HEK293 (cell line): ENCODE measurements around the gene RHBDF2.

Source experiments
- CTCF ChIA-PET: fragments of 350-600 bp; formaldehyde crosslinking; extraction: SDS; loops from one replicate; lab custom pipeline; 2021; ENCODE audit warnings: antibody characterized with exemption; lab: Yijun Ruan, JAX
- POLR2A ChIA-PET: fragments of 300-600 bp; formaldehyde crosslinking; extraction: SDS; loops from one replicate; lab custom pipeline; 2020; ENCODE audit warnings: antibody characterized with exemption, inconsistent platforms; lab: Yijun Ruan, JAX
- H3K27ac ChIP-seq: fragments of 200-500 bp; sonication (Bioruptor generic); 2 replicates; pipeline ENCODE4 v1.5.1; 2014; ENCODE audit warnings: low read depth, low read length, control low read depth, inconsistent platforms; ENCODE audit errors: extremely low read depth
- H3K36me3 ChIP-seq, 2 experiments: fragments of 200-500 bp in 1 of 2; sonication (Bioruptor generic) in 1 of 2; 1 replicate in 1 of 2; 2 replicates in 1 of 2; pipeline ENCODE4 v1.5.1; 2014 to 2017; ENCODE audit warnings: inconsistent platforms in 2 of 2, low read length in 2 of 2; ENCODE audit not compliant: control insufficient read depth in 2 of 2, insufficient read depth in 1 of 2
- H3K4me1 ChIP-seq: fragments of 200-500 bp; sonication (Bioruptor generic); 2 replicates; pipeline ENCODE4 v1.5.1; 2014; ENCODE audit warnings: mild to moderate bottlenecking, low read length, inconsistent platforms; ENCODE audit not compliant: control insufficient read depth, insufficient read depth
- H3K4me3 ChIP-seq: 2 replicates; pipeline ENCODE4 v1.5.1; 2011; ENCODE audit warnings: low read depth, mild to moderate bottlenecking, control low read depth, low read length, moderate library complexity
- H3K9me3 ChIP-seq: fragments of 200-500 bp; sonication (Bioruptor generic); 2 replicates; pipeline ENCODE4 v1.5.1; 2014; ENCODE audit warnings: low read depth, low read length, inconsistent platforms; ENCODE audit not compliant: control insufficient read depth, insufficient read depth
- GLIS2 ChIP-seq: fragments of 450-650 bp; formaldehyde crosslinking; IDR thresholded peaks from 2 replicates; pipeline ENCODE4 v1.5.1; 2016; ENCODE audit warnings: missing biosample characterization, missing genetic modification characterization
- KLF7 ChIP-seq: fragments of 450-650 bp; formaldehyde crosslinking; IDR thresholded peaks from 2 replicates; pipeline ENCODE4 v1.5.1; 2016; ENCODE audit warnings: missing biosample characterization, missing genetic modification characterization, borderline replicate concordance
- PRDM4 ChIP-seq: fragments of 450-650 bp; formaldehyde crosslinking; IDR thresholded peaks from 2 replicates; pipeline ENCODE4 v1.5.1; 2017; ENCODE audit warnings: missing biosample characterization, missing genetic modification characterization
- SCRT1 ChIP-seq: fragments of 450-650 bp; formaldehyde crosslinking; IDR thresholded peaks from 2 replicates; pipeline ENCODE4 v1.5.1; 2016; ENCODE audit warnings: missing biosample characterization, missing genetic modification characterization, borderline replicate concordance
- ZFP3 ChIP-seq: fragments of 450-650 bp; formaldehyde crosslinking; IDR thresholded peaks from 2 replicates; pipeline ENCODE4 v1.5.1; 2016; ENCODE audit warnings: low read depth, missing biosample characterization, missing genetic modification characterization
- ZFP37 ChIP-seq: fragments of 450-650 bp; formaldehyde crosslinking; IDR thresholded peaks from 2 replicates; pipeline ENCODE4 v1.5.1; 2016; ENCODE audit warnings: missing biosample characterization, missing genetic modification characterization
- ZNF133 ChIP-seq: fragments of 450-650 bp; formaldehyde crosslinking; IDR thresholded peaks from 2 replicates; pipeline ENCODE4 v1.5.1; 2016; ENCODE audit warnings: missing biosample characterization, missing genetic modification characterization
- ZNF155 ChIP-seq: fragments of 450-650 bp; formaldehyde crosslinking; IDR thresholded peaks from 2 replicates; pipeline ENCODE4 v1.5.1; 2016; ENCODE audit warnings: missing biosample characterization, missing genetic modification characterization
- ZNF211 ChIP-seq: fragments of 450-650 bp; formaldehyde crosslinking; IDR thresholded peaks from 2 replicates; pipeline ENCODE4 v1.5.1; 2016; ENCODE audit warnings: low read depth, missing biosample characterization, missing genetic modification characterization
- ZNF214 ChIP-seq: fragments of 450-650 bp; formaldehyde crosslinking; IDR thresholded peaks from 2 replicates; pipeline ENCODE4 v1.5.1; 2017; ENCODE audit warnings: missing biosample characterization, mild to moderate bottlenecking, missing genetic modification characterization, borderline replicate concordance
- ZNF223 ChIP-seq: fragments of 450-650 bp; formaldehyde crosslinking; IDR thresholded peaks from 2 replicates; pipeline ENCODE4 v1.5.1; 2016; ENCODE audit warnings: missing biosample characterization, missing genetic modification characterization
- ZNF26 ChIP-seq: fragments of 450-650 bp; formaldehyde crosslinking; IDR thresholded peaks from 2 replicates; pipeline ENCODE4 v1.5.1; 2016; ENCODE audit warnings: missing biosample characterization, missing genetic modification characterization
- ZNF274 ChIP-seq, 2 experiments: fragments of 200-500 bp in 1 of 2; fragments of 450-650 bp in 1 of 2; sonication (Bioruptor generic) in 1 of 2; formaldehyde crosslinking in 1 of 2; IDR thresholded peaks; 2 replicates each; pipeline versions ENCODE4 v1.5.1 to v1.6.1; 2014 to 2016; ENCODE audit warnings: borderline replicate concordance in 1 of 2, inconsistent platforms in 1 of 2, low read length in 1 of 2, missing biosample characterization in 1 of 2, missing genetic modification characterization in 1 of 2
- ZNF292 ChIP-seq: fragments of 450-650 bp; formaldehyde crosslinking; IDR thresholded peaks from 2 replicates; pipeline ENCODE4 v1.5.1; 2016; ENCODE audit warnings: low read depth, missing biosample characterization, missing genetic modification characterization, borderline replicate concordance
- ZNF580 ChIP-seq: fragments of 450-650 bp; formaldehyde crosslinking; IDR thresholded peaks from 2 replicates; pipeline ENCODE4 v1.5.1; 2016; ENCODE audit warnings: missing biosample characterization, missing genetic modification characterization
- ZNF621 ChIP-seq: fragments of 450-650 bp; formaldehyde crosslinking; IDR thresholded peaks from 2 replicates; pipeline ENCODE4 v1.5.1; 2017; ENCODE audit warnings: missing biosample characterization, missing genetic modification characterization
- ZNF664 ChIP-seq: fragments of 450-650 bp; formaldehyde crosslinking; IDR thresholded peaks from 2 replicates; pipeline ENCODE4 v1.5.1; 2016; ENCODE audit warnings: missing biosample characterization, missing genetic modification characterization
- ZNF677 ChIP-seq: fragments of 450-650 bp; IDR thresholded peaks from 2 replicates; pipeline ENCODE4 v1.5.0; 2018; ENCODE audit warnings: missing biosample characterization, mild to moderate bottlenecking, missing genetic modification characterization, moderate library complexity
- TF ChIP-seq, protein P1 (sequence below): fragments of 450-650 bp; formaldehyde crosslinking; IDR thresholded peaks from 2 replicates; pipeline ENCODE4 v1.5.1; 2016; ENCODE audit warnings: missing biosample characterization, missing genetic modification characterization

The RHBDF2 gene

DNA sequence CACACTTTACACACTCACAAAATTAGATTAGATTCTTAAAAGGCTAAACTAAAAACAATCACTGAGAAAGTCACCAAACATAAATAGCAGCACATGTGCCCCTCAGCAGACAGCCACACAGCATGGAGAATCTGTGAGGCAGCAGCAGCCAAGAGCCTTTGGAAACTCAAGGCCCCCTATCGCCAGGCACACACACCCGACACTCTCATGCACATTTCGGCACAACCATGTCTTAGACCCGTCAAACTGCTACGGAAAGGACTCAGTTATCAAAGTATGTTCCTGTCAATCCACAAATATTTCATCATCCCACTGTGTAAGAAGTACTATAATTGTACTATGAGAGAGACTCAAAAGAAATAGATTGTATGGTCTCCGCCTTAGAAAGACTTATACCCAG is 69.2 kb downstream of the RHBDF2 start:
- Histone ChIP-seq H3K4me1 (no peaks in the 10 kb centered on the region), H3K36me3 (peaks cover 0 to 9% of the 10 kb centered on the region in 2 experiments; a peak in 1 of 3 replicates), H3K4me3 (no peak overlapping the region), H3K9me3 (no peaks in the 10 kb centered on the region), H3K27ac (no peak overlapping the region)
- TF ChIP-seq ZNF677 (tag by site-specific recombination) = no peak
- ChIA-PET CTCF (interaction anchor here (0.6 to 1.1 kb wide), 5 partner anchors 10 to 122 kb away, joined by 3 to 4 read pairs (median 3); no protein-coding TSS in a partner anchor), POLR2A (no interaction called here)

DNA sequence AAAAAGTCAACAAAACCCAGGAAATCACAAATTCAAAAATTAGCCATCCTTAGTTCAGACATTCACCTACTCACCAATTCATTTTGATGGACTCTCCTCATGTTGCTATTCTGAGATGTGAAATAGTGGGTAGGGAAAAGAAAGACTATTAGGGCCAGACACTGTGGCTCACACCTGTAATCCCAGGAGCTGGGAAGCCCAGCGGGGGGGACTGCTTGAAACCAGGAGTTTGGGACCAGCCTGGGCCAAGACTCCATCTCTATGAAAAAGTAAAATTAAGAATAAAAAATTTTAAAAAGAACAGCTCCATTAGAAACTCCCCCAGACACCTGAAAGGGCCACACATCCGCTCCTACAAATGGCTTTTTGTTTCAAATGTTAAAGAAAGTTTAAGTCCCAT is 69.7 kb downstream of the RHBDF2 start:
- CTCF ChIA-PET = interaction anchor here (0.6 to 2.0 kb wide), 7 partner anchors 10 to 122 kb away, joined by 3 to 6 read pairs (median 3); no protein-coding TSS in a partner anchor
- Histone ChIP-seq H3K9me3 (no peaks in the 10 kb centered on the region), H3K36me3 (peaks cover 0 to 9% of the 10 kb centered on the region in 2 experiments; a peak in 1 of 3 replicates), H3K27ac (no peak overlapping the region), H3K4me3 (no peak overlapping the region), H3K4me1 (no peaks in the 10 kb centered on the region)
- POLR2A ChIA-PET = no interaction called here
- TF ChIP-seq ZNF155 (no peak), SCRT1 (tag by site-specific recombination) (no peak), ZNF223 (tag by site-specific recombination) (no peak), ZNF26 (tag by site-specific recombination) (no peak), ZNF580 (tag by site-specific recombination) (no peak), ZNF133 (tag by site-specific recombination) (no peak), ZNF214 (tag by site-specific recombination) (no peak), KLF7 (no peak)

DNA sequence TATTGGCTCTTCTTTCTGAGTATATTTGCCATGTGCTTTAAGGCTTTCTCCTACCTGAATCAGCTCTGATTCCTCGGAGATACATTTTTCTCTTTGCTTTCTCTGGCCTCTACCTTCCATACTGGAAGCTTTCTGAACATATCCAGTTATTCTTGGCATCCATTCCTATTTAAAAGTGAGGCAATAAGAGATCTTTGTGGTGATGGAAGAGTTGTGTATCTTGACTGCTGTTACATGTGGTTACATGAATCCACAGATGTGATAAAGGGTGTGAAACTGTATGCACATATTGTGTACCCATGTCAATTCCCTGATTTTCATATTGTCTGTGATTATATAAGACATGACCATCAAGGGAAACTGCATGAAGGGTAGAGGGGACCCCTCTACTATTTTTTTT is 72.7 kb downstream of the RHBDF2 start:
- no peaks in the 10 kb centered on the region for H3K9me3 ChIP-seq
- H3K4me3 ChIP-seq = no peak overlapping the region
- ChIA-PET POLR2A (no interaction called here), CTCF (interaction anchor here (0.5 to 0.9 kb wide), 2 partner anchors 9 to 11 kb away, joined by 3 read pairs; no protein-coding TSS in a partner anchor)
- TF ChIP-seq ZFP37 (no peak), ZFP3 (tag by site-specific recombination) (no peak), ZNF211 (no peak), ZNF274 (IDR thresholded peaks at IDR 0.05; ENCODE audit: low read length) (no peak), ZNF274 (tag by site-specific recombination; IDR thresholded peaks at IDR 0.05; ENCODE audit: borderline replicate concordance) (no peak), ZNF621 (no peak), ZNF292 (tag by site-specific recombination) (no peak), PRDM4 (tag by site-specific recombination) (no peak), GLIS2 (no peak), ZNF664 (tag by site-specific recombination) (no peak)
- TF ChIP-seq, protein P1, sequence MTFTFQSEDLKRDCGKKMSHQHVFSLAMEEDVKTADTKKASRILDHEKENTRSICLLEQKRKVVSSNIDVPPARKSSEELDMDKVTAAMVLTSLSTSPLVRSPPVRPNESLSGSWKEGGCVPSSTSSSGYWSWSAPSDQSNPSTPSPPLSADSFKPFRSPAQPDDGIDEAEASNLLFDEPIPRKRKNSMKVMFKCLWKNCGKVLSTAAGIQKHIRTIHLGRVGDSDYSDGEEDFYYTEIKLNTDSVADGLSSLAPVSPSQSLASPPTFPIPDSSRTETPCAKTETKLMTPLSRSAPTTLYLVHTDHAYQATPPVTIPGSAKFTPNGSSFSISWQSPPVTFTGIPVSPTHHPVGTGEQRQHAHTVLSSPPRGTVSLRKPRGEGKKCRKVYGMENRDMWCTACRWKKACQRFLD (tag by site-specific recombination) = no peak
- no peaks in the 10 kb centered on the region for H3K36me3 ChIP-seq
- no peak overlapping the region for H3K27ac ChIP-seq
- H3K4me1 ChIP-seq = no peaks in the 10 kb centered on the region
